ENCODE results near the gene PTPN12.
"Not testable (repeated sequence)": the region's sequence is repeated elsewhere in the genome, so short reads cannot be mapped to it uniquely, and the experiment has no call there.

Gene PTPN12

GRCh38 chr7:77538281-77539212 lies 1.5 kb downstream of the PTPN12 start:
- DNase-seq = peak; percentile 16

- no peak for DNase-seq
These were observed 3.3 kb downstream of the PTPN12 start for GRCh38 chr7:77540402-77540822.

GRCh38 chr7:77540993-77541392 lies 3.9 kb downstream of the PTPN12 start:
- DNase-seq = not testable (repeated sequence)

- no peak for DNase-seq
These were observed 5.3 kb downstream of the PTPN12 start for GRCh38 chr7:77542409-77542808.

GRCh38 chr7:77542895-77543294 lies 5.8 kb downstream of the PTPN12 start:
- no peak for DNase-seq

- DNase-seq = no peak
These were observed 6.8 kb downstream of the PTPN12 start for GRCh38 chr7:77543910-77544309.

- no peak for DNase-seq
These were observed 7.4 kb downstream of the PTPN12 start for GRCh38 chr7:77544518-77544917.

GRCh38 chr7:77548206-77548605 lies 11.1 kb downstream of the PTPN12 start:
- no peak for DNase-seq

- no peak for DNase-seq
These were observed 12.2 kb downstream of the PTPN12 start for GRCh38 chr7:77549106-77549870.

- DNase-seq = no peak
These were observed 13.5 kb downstream of the PTPN12 start for GRCh38 chr7:77550586-77550985.

- DNase-seq = no peak
These were observed 16.0 kb downstream of the PTPN12 start for GRCh38 chr7:77553123-77553522.

- DNase-seq = no peak
These were observed 21.3 kb downstream of the PTPN12 start for GRCh38 chr7:77558284-77558967.

- DNase-seq = no peak
These were observed 24.3 kb downstream of the PTPN12 start for GRCh38 chr7:77561352-77561751.

GRCh38 chr7:77563275-77563674 lies 26.2 kb downstream of the PTPN12 start:
- DNase-seq = no peak

GRCh38 chr7:77565917-77566316 lies 28.8 kb downstream of the PTPN12 start:
- no peak for DNase-seq

- no peak for DNase-seq
These were observed 29.3 kb downstream of the PTPN12 start for GRCh38 chr7:77566421-77566820.

- no peak for DNase-seq
These were observed 32.6 kb downstream of the PTPN12 start for GRCh38 chr7:77569514-77570232.

GRCh38 chr7:77570330-77571011 lies 33.4 kb downstream of the PTPN12 start:
- DNase-seq = no peak

- no peak for DNase-seq
These were observed 34.7 kb downstream of the PTPN12 start for GRCh38 chr7:77571801-77572200.

- no peak for DNase-seq
These were observed 38.1 kb downstream of the PTPN12 start for GRCh38 chr7:77575187-77575586.

- DNase-seq = no peak
These were observed 39.8 kb downstream of the PTPN12 start for GRCh38 chr7:77576856-77577255.

- no peak for DNase-seq
These were observed 42.7 kb downstream of the PTPN12 start for GRCh38 chr7:77579797-77580196.

Measured in CD4-positive, alpha-beta T cell treated with Interleukin-17A for 4 hours (primary cell).